Stimulated activated CD8-positive, alpha-beta memory T cell treated with anti-CD3 and anti-CD28 coated beads, Interleukin-12 subunit alpha, Interleukin-12 subunit beta, amount 100 ng/mL, for 1 hour (primary cell): ENCODE results near the gene SLFN12L.
"Not testable (repeated sequence)": the region's sequence is repeated elsewhere in the genome, so short reads cannot be mapped to it uniquely, and the experiment has no call there.

Experiments used
- DNase-seq: peaks from one replicate; pipeline ENCODE4 v3.0.0-alpha.2; 2020; ENCODE audit warnings: low read depth

The SLFN12L gene

GRCh38 chr17:35537601-35538141, at the start of gene SLFN12L:
SLFN12L (minus strand) TSS chr17:35537678; CDS start chr17:35522364, 15,314 bp downstream.
- DNase-seq, result no peak

- no peak for DNase-seq
Measured at GRCh38 chr17:35586569-35587073, 49.1 kb upstream of the SLFN12L start.

GRCh38 chr17:35584061-35584460, 46.6 kb upstream of the SLFN12L start:
- DNase-seq, result no peak

- DNase-seq, result no peak
Measured at GRCh38 chr17:35578929-35579432, 41.5 kb upstream of the SLFN12L start.

- peak; percentile 82 for DNase-seq
Measured at GRCh38 chr17:35578197-35578928, 40.9 kb upstream of the SLFN12L start, which contains the start of gene PEX12. PEX12 (minus strand) TSS chr17:35578571; CDS start chr17:35578021, 550 bp downstream.

- DNase-seq, result no peak
Measured at GRCh38 chr17:35577830-35578196, 40.3 kb upstream of the SLFN12L start.

GRCh38 chr17:35575759-35576158, 38.3 kb upstream of the SLFN12L start:
- DNase-seq, result no peak

GRCh38 chr17:35569405-35569804, 31.9 kb upstream of the SLFN12L start:
- no peak for DNase-seq

GRCh38 chr17:35568561-35568960, 31.1 kb upstream of the SLFN12L start:
- no peak for DNase-seq

- no peak for DNase-seq
Measured at GRCh38 chr17:35566968-35567367, 29.5 kb upstream of the SLFN12L start.

GRCh38 chr17:35563181-35563580, 25.7 kb upstream of the SLFN12L start:
- DNase-seq, result not testable (repeated sequence)

- no peak for DNase-seq
Measured at GRCh38 chr17:35560703-35561102, 23.2 kb upstream of the SLFN12L start, which contains the start of gene SLFN14. SLFN14 (minus strand) TSS chr17:35560819; CDS start chr17:35558062, 2,757 bp downstream.

GRCh38 chr17:35559495-35560210, 22.2 kb upstream of the SLFN12L start:
- no peak for DNase-seq

GRCh38 chr17:35557353-35557752, 19.9 kb upstream of the SLFN12L start:
- DNase-seq, result no peak

GRCh38 chr17:35555691-35556090, 18.2 kb upstream of the SLFN12L start:
- DNase-seq, result no peak

GRCh38 chr17:35554668-35555067, 17.2 kb upstream of the SLFN12L start:
- DNase-seq, result no peak

- DNase-seq, result no peak
Measured at GRCh38 chr17:35553310-35553709, 15.8 kb upstream of the SLFN12L start.

GRCh38 chr17:35548978-35549377, 11.5 kb upstream of the SLFN12L start:
- no peak for DNase-seq

- DNase-seq, result no peak
Measured at GRCh38 chr17:35548208-35548810, 10.8 kb upstream of the SLFN12L start.

GRCh38 chr17:35546487-35546886, 9.0 kb upstream of the SLFN12L start:
- DNase-seq, result no peak

- DNase-seq, result no peak
Measured at GRCh38 chr17:35545150-35545549, 7.7 kb upstream of the SLFN12L start.

GRCh38 chr17:35543856-35544255, 6.4 kb upstream of the SLFN12L start:
- DNase-seq, result no peak
